ENCODE data around the gene PPP1R3A.

The PPP1R3A gene

GRCh38 chr7:113918946-113919345 lies at the start of gene PPP1R3A:
PPP1R3A (minus strand) TSS chr7:113919009; CDS start chr7:113918996, 13 bp downstream.
- TF ChIP-seq CTCF (IDR thresholded peaks at IDR 0.05; ENCODE audit: extremely low read depth, missing control alignments), result no peak
- no peak for DNase-seq (ENCODE audit: low spot score)

GRCh38 chr7:113963356-113963755 lies 44.5 kb upstream of the PPP1R3A start:
- TF ChIP-seq CTCF (IDR thresholded peaks at IDR 0.05; ENCODE audit: extremely low read depth, missing control alignments), result no peak
- DNase-seq (ENCODE audit: low spot score), result no peak

GRCh38 chr7:113959910-113960309 lies 41.1 kb upstream of the PPP1R3A start:
- DNase-seq (ENCODE audit: low spot score), result no peak
- no peak for TF ChIP-seq CTCF (IDR thresholded peaks at IDR 0.05; ENCODE audit: extremely low read depth, missing control alignments)

- no peak for TF ChIP-seq CTCF (IDR thresholded peaks at IDR 0.05; ENCODE audit: extremely low read depth, missing control alignments)
- no peak for DNase-seq (ENCODE audit: low spot score)
These were observed 36.3 kb upstream of the PPP1R3A start for GRCh38 chr7:113955157-113955556.

GRCh38 chr7:113953553-113953952 lies 34.7 kb upstream of the PPP1R3A start:
- no peak for DNase-seq (ENCODE audit: low spot score)
- TF ChIP-seq CTCF (IDR thresholded peaks at IDR 0.05; ENCODE audit: extremely low read depth, missing control alignments), result no peak

- no peak for DNase-seq (ENCODE audit: low spot score)
- TF ChIP-seq CTCF (IDR thresholded peaks at IDR 0.05; ENCODE audit: extremely low read depth, missing control alignments), result no peak
These were observed 26.5 kb upstream of the PPP1R3A start for GRCh38 chr7:113945018-113945938.

- TF ChIP-seq CTCF (IDR thresholded peaks at IDR 0.05; ENCODE audit: extremely low read depth, missing control alignments), result no peak
These were observed 18.2 kb upstream of the PPP1R3A start for GRCh38 chr7:113936982-113937381.

More at GRCh38 chr7:113936982-113937381, 18.2 kb upstream of the PPP1R3A start:
- DNase-seq (ENCODE audit: low spot score), result no peak

All from GM20000 (cell line).